Testis (tissue), 3 donors: ENCODE measurements around the gene SHISAL1. TPM values are rescaled to one million over a fixed set of nuclear protein-coding genes. Genes with fewer than 3 reads are reported as not detected.

Experiments used
- DNase-seq: peaks from one replicate; pipeline ENCODE4 v3.0.0-alpha.2; 2019
- H3K27ac ChIP-seq, 2 donors: fragments of 200-600 bp; sonication (generic); one replicate each; pipeline ENCODE4 v1.5.1; 2019
- H3K27me3 ChIP-seq: fragments of 200-600 bp; sonication (generic); one replicate; pipeline ENCODE4 v1.5.1; 2019
- H3K36me3 ChIP-seq: fragments of 200-600 bp; sonication (generic); one replicate; pipeline ENCODE4 v1.5.1; 2017; ENCODE audit warnings: low read depth; ENCODE audit errors: missing control alignments
- H3K4me1 ChIP-seq: fragments of 200-600 bp; sonication (generic); one replicate; pipeline ENCODE4 v1.5.1; 2019
- H3K4me3 ChIP-seq, 2 donors: fragments of 200-600 bp; sonication (generic); one replicate each; pipeline ENCODE4 v1.5.1; 2017 to 2019
- H3K9me3 ChIP-seq: fragments of 200-600 bp; sonication (generic); one replicate; pipeline ENCODE4 v1.5.1; 2017
- CTCF ChIP-seq, 3 experiments: fragments of 450-650 bp in 2 of 3; fragments of 200-600 bp in 1 of 3; sonication (generic) in 1 of 3; IDR thresholded peaks; one replicate each; pipeline ENCODE4 v1.5.1; 2016 to 2019; ENCODE audit warnings: antibody characterized with exemption in 3 of 3, mild to moderate bottlenecking in 2 of 3, moderate library complexity in 1 of 3
- POLR2A ChIP-seq: fragments of 450-650 bp; IDR thresholded peaks from one replicate; pipeline ENCODE4 v1.6.1; 2017; ENCODE audit warnings: antibody characterized with exemption, mild to moderate bottlenecking, moderate library complexity
- WGBS, 2 donors: methylation state at CpG; one replicate each; pipeline ENCODE4 v1.1.5; 2018; 5-methylcytosine and 5-hydroxymethylcytosine counted together
- intact Hi-C: fragments of 100-400 bp; cut with DNase I; formaldehyde crosslinking; loops from one replicate; pipeline ENCODE4 v1.15.1; 2023; ENCODE audit warnings: low total_unique reads
- polyA plus RNA-seq: library from polyadenylated mRNA; stranded (reverse); fragments of 350-450 nt; fragmentation: Illumina TruSeq; extraction: RNeasy Lipid Tissue Mini Kit (QIAGEN cat#74804); gene quantifications from one replicate; pipeline ENCODE4 v1.2.3, GENCODE V29; 2014; ENCODE audit warnings: low read depth, low replicate concordance; ENCODE audit not compliant: insufficient read depth
- total RNA-seq, 2 donors: library from RNA; depleted of rRNA; stranded (reverse); fragments of >200 nt; gene quantifications; one replicate each; pipeline ENCODE4 v1.2.3, GENCODE V29; 2016

Gene SHISAL1
- total and polyA plus RNA-seq, 3 donors from 2014 or later, result 3.0 to 3.9 (median 3.1) TPM

- no peaks in the 10 kb centered on the region for H3K9me3 ChIP-seq
- TF ChIP-seq POLR2A (no peak), CTCF (IDR thresholded peaks at IDR 0.05) (no peak)
- H3K4me1 ChIP-seq, result peaks cover 8% of the 10 kb centered on the region
- intact Hi-C loops, result no loop called here
- H3K27me3 ChIP-seq, result no peaks in the 10 kb centered on the region
- H3K4me3 ChIP-seq, result no peak overlapping the region
- WGBS, 2 donors, result 88% methylated on average over 6 of the region's 6 CpGs; no CpG with 5 or more reads in 1 of the 2 donors
- DNase-seq, result no peak
- no peaks in the 10 kb centered on the region for H3K36me3 ChIP-seq
- H3K27ac ChIP-seq, result no peak overlapping the region
Observed at GRCh38 chr22:44347549-44347948, 34.8 kb upstream of the SHISAL1 start.

GRCh38 chr22:44347080-44347479 is 34.3 kb upstream of the SHISAL1 start:
- no peak for DNase-seq
- Histone ChIP-seq H3K27me3 (no peaks in the 10 kb centered on the region), H3K4me1 (peaks cover 8% of the 10 kb centered on the region), H3K27ac (no peak overlapping the region), H3K36me3 (no peaks in the 10 kb centered on the region), H3K9me3 (no peaks in the 10 kb centered on the region), H3K4me3 (no peak overlapping the region)
- 91% methylated on average over 10 of the region's 10 CpGs; no CpG with 5 or more reads in 1 of the 2 donors for WGBS, 2 donors
- TF ChIP-seq POLR2A (no peak), CTCF (IDR thresholded peaks at IDR 0.05) (no peak)
- intact Hi-C loops, result no loop called here

DNA sequence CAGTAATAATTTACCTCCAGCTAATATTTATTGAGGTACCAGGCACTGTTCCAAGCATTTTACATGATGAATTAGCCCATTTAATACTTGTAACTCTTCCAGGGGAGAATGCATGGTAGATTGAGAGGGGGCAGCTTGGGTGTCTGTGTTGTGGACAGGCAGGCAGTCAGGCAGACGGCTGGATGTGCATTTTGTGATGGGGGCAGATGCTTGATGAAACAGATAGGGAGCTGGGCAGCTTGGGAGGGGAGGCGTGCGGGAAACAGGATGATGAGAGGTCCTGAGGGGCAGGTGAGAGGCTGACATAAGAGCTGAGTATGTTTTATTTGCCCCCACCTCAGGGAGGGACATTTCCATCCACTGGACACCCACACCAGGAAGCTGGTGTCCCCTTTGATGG is 33.1 kb upstream of the SHISAL1 start:
- H3K4me1 ChIP-seq, result peaks cover 8% of the 10 kb centered on the region
- WGBS, 2 donors, result 93 to 94% methylated on average over 3 of the region's 3 CpGs
- no peaks in the 10 kb centered on the region for H3K36me3 ChIP-seq
- no peak for DNase-seq
- TF ChIP-seq POLR2A, result no peak
- TF ChIP-seq CTCF (IDR thresholded peaks at IDR 0.05), result no peak
- H3K27me3 ChIP-seq, result no peaks in the 10 kb centered on the region
- no peak overlapping the region for H3K27ac ChIP-seq
- H3K4me3 ChIP-seq, result no peak overlapping the region
- H3K9me3 ChIP-seq, result no peaks in the 10 kb centered on the region
- intact Hi-C loops, result no loop called here

DNA sequence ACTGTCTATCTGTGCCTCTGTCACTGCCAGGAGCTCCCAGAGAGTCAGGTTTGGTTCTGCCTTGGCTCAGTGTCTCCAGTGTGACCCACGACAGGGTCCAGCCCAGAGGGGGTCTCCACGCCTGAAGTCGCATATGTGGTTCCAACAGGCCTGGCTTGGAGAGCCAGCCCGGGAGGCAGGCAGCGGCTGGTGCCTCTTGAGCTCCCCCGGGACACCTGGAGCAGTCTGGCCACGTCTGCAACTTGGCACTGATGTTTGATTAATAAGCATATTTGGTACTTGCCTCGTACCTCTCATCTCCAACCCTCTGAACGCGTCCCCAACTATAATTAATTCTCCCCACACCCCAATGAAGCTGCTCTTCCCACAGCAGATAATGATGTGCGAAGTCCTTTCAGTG is 31.7 kb upstream of the SHISAL1 start:
- TF ChIP-seq POLR2A, result no peak
- no peak for TF ChIP-seq CTCF (IDR thresholded peaks at IDR 0.05)
- peaks cover 8% of the 10 kb centered on the region for H3K4me1 ChIP-seq
- WGBS, 2 donors, result 70 to 81% methylated on average over 10 to 11 of the region's 11 CpGs
- no peak overlapping the region for H3K27ac ChIP-seq
- DNase-seq, result no peak
- intact Hi-C loops, result no loop called here
- H3K36me3 ChIP-seq, result no peaks in the 10 kb centered on the region
- no peaks in the 10 kb centered on the region for H3K9me3 ChIP-seq
- H3K27me3 ChIP-seq, result no peaks in the 10 kb centered on the region
- no peak overlapping the region for H3K4me3 ChIP-seq

GRCh38 chr22:44342347-44342956 is 29.7 kb upstream of the SHISAL1 start:
- H3K27me3 ChIP-seq, result no peaks in the 10 kb centered on the region
- no peaks in the 10 kb centered on the region for H3K4me1 ChIP-seq
- no peaks in the 10 kb centered on the region for H3K36me3 ChIP-seq
- H3K9me3 ChIP-seq, result no peaks in the 10 kb centered on the region
- no peak for DNase-seq
- intact Hi-C loops, result no loop called here
- H3K27ac ChIP-seq, result no peak overlapping the region
- no peak for TF ChIP-seq CTCF (IDR thresholded peaks at IDR 0.05)
- no peak for TF ChIP-seq POLR2A
- 95 to 100% methylated on average over 1 to 5 of the region's 5 CpGs for whole genome bisulfite sequencing, 2 donors
- H3K4me3 ChIP-seq, result no peak overlapping the region
